Osteoblast (primary cell): ENCODE data around the gene CDH8. TPM values are rescaled to one million over a fixed set of nuclear protein-coding genes. Genes with fewer than 3 reads are reported as not detected.

Experiments
- DNase-seq: peaks from one replicate; pipeline ENCODE4 v3.0.0; 2011; ENCODE audit warnings: low spot score, mixed read lengths; ENCODE audit not compliant: insufficient read length; ENCODE audit errors: missing footprints
- H2AFZ ChIP-seq: 2 replicates; pipeline ENCODE4 v1.6.0; 2011; ENCODE audit warnings: mild to moderate bottlenecking, low read length
- H3K27ac ChIP-seq: 2 replicates; pipeline ENCODE4 v1.5.1; 2011; ENCODE audit warnings: mild to moderate bottlenecking, low read depth, low read length, moderate library complexity
- H3K27me3 ChIP-seq: 2 replicates; pipeline ENCODE4 v1.6.0; 2012; ENCODE audit warnings: mild to moderate bottlenecking, control low read depth, inconsistent platforms, low read length, moderate library complexity; ENCODE audit not compliant: insufficient read depth
- H3K36me3 ChIP-seq: 2 replicates; pipeline ENCODE4 v1.5.1; 2011; ENCODE audit warnings: mild to moderate bottlenecking, low read length, control low read depth, moderate library complexity; ENCODE audit not compliant: insufficient read depth
- H3K4me1 ChIP-seq: 2 replicates; pipeline ENCODE4 v1.5.1; 2011; ENCODE audit warnings: mild to moderate bottlenecking, low read length, control low read depth, moderate library complexity; ENCODE audit not compliant: insufficient read depth
- H3K4me2 ChIP-seq: 2 replicates; pipeline ENCODE4 v1.6.0; 2011; ENCODE audit warnings: mild to moderate bottlenecking, low read length; ENCODE audit not compliant: insufficient read depth
- H3K4me3 ChIP-seq: fragments of 200-600 bp; sonication (generic); 3 replicates; pipeline ENCODE4 v1.5.1; 2012; ENCODE audit warnings: mild to moderate bottlenecking, low read length, inconsistent platforms; ENCODE audit not compliant: insufficient read depth
- H3K79me2 ChIP-seq: 2 replicates; pipeline ENCODE4 v1.6.0; 2012; ENCODE audit warnings: mild to moderate bottlenecking, low read length, control low read depth, inconsistent platforms; ENCODE audit not compliant: insufficient read depth
- H3K9me3 ChIP-seq: 2 replicates; pipeline ENCODE4 v1.5.1; 2011; ENCODE audit warnings: low read depth, low read length, control low read depth
- H4K20me1 ChIP-seq: 2 replicates; pipeline ENCODE4 v1.6.0; 2012; ENCODE audit warnings: mild to moderate bottlenecking, low read length, control low read depth; ENCODE audit not compliant: insufficient read depth
- total RNA-seq: library from RNA; depleted of rRNA; stranded (reverse); fragments of >200 nt; gene quantifications from 2 replicates; pipeline ENCODE4 v1.2.3, GENCODE V29; 2012
- TF ChIP-seq, protein P1 (sequence below): IDR thresholded peaks from 2 replicates; pipeline ENCODE4 v1.5.1; 2011; ENCODE audit warnings: mild to moderate bottlenecking, low read depth, low read length, moderate library complexity; ENCODE audit errors: extremely low read depth

CDH8 gene, protein sequence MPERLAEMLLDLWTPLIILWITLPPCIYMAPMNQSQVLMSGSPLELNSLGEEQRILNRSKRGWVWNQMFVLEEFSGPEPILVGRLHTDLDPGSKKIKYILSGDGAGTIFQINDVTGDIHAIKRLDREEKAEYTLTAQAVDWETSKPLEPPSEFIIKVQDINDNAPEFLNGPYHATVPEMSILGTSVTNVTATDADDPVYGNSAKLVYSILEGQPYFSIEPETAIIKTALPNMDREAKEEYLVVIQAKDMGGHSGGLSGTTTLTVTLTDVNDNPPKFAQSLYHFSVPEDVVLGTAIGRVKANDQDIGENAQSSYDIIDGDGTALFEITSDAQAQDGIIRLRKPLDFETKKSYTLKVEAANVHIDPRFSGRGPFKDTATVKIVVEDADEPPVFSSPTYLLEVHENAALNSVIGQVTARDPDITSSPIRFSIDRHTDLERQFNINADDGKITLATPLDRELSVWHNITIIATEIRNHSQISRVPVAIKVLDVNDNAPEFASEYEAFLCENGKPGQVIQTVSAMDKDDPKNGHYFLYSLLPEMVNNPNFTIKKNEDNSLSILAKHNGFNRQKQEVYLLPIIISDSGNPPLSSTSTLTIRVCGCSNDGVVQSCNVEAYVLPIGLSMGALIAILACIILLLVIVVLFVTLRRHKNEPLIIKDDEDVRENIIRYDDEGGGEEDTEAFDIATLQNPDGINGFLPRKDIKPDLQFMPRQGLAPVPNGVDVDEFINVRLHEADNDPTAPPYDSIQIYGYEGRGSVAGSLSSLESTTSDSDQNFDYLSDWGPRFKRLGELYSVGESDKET
- total RNA-seq = under 0.01 TPM in 1 of 2 replicates, not detected in the other

DNA sequence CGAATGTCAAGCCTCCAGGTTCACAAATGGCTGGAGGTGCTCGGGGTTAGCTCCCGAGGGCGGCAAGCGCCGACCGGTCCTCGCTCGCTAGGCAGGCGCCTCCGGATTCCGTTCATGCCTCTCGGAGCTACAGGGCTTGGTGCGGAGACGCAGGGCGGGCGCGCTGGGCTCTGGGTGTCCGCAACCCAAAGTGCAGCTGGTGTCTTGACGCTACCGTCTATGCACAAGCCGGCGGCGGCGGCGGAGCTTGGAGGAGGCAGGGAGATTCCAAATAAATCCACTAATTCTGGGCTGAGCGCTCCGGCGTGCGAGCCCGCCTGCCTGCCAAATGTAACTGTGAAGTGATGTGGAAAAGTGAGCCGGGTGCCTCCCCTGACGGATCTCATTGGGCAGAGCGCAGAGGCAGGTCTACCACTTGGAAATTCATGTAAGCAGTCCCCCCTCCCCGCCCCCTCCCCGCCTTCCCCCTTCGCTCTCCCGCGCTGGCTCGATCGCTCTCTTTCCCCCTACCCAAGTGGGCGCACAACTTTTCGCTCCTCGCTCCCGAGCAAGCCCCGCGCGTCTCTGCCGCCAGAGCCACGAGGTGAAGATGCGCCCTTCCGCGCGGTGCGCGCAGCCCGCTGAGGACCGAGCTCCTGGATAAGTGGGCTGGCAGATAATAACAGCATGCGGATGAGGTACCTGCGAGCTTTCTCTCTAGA lies at the start of gene CDH8:
CDH8 (minus strand) TSS at position 338 of the 701 bp plus-strand sequence. CDS start 15,035 bp downstream, outside the sequence.
- Histone ChIP-seq H2AFZ (no peak within 1 kb of the TSS), H3K27me3 (no peaks in the 10 kb centered on the region), H4K20me1 (no peaks in the 10 kb centered on the region), H3K4me3 (no peak within 1 kb of the TSS), H3K27ac (no peak within 1 kb of the TSS), H3K4me1 (no peaks in the 10 kb centered on the region), H3K79me2 (no peaks in the 10 kb centered on the region), H3K9me3 (no peaks in the 10 kb centered on the region), H3K36me3 (no peaks in the 10 kb centered on the region), H3K4me2 (no peak within 1 kb of the TSS)
- DNase-seq = no peak
- TF ChIP-seq, protein P1, sequence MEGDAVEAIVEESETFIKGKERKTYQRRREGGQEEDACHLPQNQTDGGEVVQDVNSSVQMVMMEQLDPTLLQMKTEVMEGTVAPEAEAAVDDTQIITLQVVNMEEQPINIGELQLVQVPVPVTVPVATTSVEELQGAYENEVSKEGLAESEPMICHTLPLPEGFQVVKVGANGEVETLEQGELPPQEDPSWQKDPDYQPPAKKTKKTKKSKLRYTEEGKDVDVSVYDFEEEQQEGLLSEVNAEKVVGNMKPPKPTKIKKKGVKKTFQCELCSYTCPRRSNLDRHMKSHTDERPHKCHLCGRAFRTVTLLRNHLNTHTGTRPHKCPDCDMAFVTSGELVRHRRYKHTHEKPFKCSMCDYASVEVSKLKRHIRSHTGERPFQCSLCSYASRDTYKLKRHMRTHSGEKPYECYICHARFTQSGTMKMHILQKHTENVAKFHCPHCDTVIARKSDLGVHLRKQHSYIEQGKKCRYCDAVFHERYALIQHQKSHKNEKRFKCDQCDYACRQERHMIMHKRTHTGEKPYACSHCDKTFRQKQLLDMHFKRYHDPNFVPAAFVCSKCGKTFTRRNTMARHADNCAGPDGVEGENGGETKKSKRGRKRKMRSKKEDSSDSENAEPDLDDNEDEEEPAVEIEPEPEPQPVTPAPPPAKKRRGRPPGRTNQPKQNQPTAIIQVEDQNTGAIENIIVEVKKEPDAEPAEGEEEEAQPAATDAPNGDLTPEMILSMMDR = no peak

DNA sequence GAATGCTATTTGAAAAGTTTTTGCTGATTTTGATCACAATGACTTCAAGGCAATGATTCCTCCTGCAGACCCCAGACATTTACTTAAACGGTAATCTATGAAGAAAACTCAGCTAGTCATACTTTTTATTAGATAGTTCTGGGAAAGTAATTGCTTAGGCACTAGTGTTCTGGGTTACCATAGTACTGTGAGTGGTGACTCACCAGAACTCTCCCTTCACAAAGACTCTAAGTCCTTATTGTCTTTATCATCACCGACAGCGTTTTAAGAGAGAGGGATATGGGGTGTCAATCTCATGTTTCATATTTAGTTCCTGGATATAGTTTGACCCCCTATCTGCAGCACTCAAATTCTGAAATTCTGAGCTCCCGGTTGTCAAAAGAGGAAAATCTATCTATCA lies 43.0 kb upstream of the CDH8 start:
- Histone ChIP-seq H3K36me3 (no peaks in the 10 kb centered on the region), H3K9me3 (peaks cover 4% of the 10 kb centered on the region), H3K4me1 (no peaks in the 10 kb centered on the region), H3K27me3 (no peaks in the 10 kb centered on the region), H2AFZ (no peak overlapping the region), H3K27ac (no peak overlapping the region), H3K4me3 (no peak overlapping the region), H3K79me2 (no peaks in the 10 kb centered on the region), H3K4me2 (no peak overlapping the region), H4K20me1 (no peaks in the 10 kb centered on the region)
- DNase-seq = no peak
- TF ChIP-seq, protein P1 = no peak

DNA sequence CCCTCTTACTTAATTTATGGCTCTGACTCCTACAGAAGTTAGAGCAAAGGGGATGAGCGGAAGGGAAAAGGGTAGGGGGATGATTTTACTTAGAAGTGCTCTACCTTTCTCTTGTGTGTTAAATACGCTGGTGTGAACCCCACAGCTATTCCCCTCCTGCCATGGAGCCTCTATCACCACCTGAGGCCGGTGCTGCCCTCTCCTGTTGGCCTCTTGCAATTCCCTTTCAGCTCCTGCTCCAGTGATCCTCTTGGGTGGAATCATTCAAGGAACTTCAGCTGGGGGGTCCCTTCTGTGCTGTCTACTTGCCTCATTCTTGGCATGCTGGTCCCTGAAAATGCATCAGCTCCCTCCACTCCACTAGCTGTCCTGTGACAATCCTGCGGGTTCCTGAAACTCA lies 41.8 kb upstream of the CDH8 start:
- Histone ChIP-seq H3K27ac (no peak overlapping the region), H3K79me2 (no peaks in the 10 kb centered on the region), H3K4me1 (no peaks in the 10 kb centered on the region), H3K27me3 (no peaks in the 10 kb centered on the region), H4K20me1 (no peaks in the 10 kb centered on the region), H3K36me3 (no peaks in the 10 kb centered on the region), H3K4me2 (no peak overlapping the region), H3K4me3 (no peak overlapping the region), H2AFZ (no peak overlapping the region), H3K9me3 (peaks cover 4% of the 10 kb centered on the region)
- TF ChIP-seq, protein P1 = no peak
- no peak for DNase-seq
